OCI-M2 (cell line): ENCODE data around the gene EXOSC7.

Source experiments
- DNase-seq: peaks from one replicate; lab custom pipeline; 2025; ENCODE audit not compliant: unreplicated experiment; lab: John Stamatoyannopoulos, UW

Gene EXOSC7

DNA sequence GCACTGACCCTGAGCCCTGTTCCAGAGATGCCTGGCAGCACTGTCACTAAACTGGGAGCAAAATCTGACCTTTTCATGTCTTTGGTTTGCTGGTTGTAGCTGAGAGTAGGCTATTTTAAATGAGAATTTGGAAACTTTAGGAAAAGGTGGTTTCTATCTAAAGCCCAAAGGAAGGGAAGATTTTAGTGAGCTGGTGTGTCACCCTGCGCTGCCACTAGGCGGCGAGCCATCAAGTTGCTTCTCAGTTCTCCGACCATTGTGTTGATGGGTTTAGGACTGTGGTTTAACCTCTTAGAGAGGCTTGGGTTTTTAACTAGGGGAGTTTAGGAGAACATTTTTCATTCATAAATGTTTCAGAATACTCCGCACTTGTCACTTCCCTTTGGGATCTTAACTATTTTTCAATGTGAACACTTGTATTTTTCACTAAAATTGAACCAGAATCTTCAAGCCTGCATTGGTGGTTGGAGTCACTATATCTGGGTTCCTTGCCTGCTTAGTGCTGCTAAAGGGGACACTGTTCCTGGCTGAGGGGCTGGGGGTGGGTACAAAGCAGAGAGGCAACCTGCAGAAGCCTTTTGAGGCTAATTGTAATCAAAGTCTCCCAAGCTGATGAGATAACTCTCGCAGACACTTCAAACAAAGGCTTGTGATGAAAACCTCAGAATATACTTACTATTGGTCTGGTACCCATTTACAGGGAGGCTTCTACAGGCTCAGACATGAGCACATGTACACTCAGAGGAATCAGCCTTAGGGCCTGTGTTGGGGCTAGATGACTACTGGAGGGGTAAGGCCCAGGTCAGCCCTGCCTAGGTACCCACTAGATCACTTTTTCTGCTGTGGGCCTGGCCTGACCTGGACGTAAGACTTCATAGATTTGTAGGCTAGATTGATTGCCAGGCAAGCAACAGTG, 16.8 kb downstream of the EXOSC7 start:
- DNase-seq: no peak

DNA sequence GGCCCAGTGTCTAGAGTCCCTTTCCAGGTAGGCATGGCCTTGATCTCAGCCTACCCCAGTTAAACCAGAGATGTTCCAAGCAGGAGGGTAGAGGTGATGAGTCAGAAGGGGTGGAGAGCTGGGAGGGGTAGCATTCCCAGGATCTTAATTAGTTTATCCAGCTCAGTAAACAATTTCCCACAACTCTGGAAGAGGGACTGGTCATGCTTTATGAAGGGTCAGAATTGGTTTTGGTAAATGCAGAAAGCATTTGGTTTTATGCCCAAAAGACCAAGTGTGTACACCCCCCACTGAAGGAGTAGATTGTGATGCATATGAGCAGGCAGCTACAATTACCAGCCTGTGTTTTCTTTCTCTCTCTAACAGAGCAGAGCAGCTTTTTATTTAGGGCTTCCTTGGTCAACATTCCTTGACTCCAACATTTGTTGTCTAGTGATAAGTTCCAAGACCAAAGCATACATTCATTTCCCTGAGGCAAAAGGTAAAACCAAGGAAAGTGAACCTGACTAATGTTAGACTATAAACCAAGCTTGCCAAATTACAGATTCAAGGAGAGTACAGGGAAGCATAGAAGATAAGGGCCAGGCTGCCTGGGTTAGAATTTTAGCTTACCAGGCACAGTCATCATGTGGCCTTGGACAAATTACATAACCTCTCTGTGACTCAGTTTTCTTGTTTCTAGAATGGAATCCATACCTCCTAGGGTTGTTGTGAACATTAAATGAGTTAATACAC, 17.6 kb downstream of the EXOSC7 start:
- no peak for DNase-seq

DNA sequence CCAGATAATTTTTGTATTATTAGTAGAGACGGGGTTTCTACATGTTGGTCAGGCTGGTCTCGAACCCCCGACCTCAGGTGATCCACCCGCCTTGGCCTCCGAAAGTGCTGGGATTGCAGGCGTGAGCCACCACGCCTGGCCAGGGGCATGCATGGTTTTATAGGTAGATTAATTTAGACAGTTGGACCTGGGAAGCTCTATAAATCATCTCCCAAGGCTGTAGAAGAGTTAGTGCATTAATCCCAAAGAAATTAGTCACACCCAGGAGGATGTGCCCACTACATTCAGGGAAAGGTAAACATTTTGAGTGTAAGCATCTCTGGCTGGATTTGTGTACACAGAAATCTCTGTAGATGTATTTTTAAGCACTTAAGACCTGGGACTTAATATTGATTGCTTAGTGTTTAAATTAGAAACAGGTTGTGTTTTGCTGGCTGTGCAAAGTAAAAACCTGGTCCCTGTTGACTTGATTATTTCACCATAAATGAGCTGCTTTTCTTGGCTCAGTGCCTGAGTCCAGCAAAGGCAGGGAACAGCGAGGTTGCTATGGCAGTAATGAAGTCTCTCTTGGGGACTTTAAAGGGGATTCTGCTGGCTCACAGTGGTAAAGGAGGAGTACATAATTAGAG, 19.2 kb downstream of the EXOSC7 start:
- DNase-seq: no peak

DNA sequence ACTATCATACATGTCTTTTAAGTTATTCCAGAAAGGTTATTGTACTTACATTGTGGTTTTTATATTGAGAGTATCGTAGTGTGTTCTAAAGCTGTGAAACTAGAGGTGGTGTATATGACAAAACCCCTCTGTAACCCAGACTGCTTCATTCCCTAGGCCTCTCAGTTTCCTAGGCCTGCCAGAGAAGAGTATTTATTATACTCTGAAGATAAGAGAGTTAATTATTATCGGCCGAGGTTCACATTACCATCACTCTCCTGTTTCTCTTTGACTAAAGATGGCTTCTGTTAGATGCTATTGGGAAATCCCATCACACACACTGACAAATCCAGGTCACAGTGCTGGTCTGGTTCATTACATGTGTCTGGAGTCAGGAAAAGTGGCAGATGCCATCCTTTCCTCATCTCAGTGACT, 20.5 kb downstream of the EXOSC7 start:
- DNase-seq: no peak

DNA sequence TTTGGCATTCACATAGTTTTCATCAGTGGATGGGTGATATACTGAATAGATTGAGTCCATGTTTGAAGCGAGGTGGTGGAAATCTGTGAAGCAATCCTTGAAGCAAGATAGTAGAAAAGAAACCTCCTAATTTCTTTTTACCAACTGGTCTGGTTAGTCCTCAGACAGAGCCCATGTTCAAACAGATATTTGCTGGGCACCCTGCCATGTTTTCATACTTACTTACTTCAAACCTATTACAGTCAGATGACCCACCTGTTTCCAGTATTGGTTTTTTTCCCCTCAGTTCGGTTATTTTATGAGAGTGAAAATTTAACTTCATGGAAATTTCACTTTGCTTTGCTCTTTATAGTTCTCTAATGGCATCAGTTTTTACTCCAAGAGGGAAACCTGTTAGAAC, 23.7 kb downstream of the EXOSC7 start:
- no peak for DNase-seq

DNA sequence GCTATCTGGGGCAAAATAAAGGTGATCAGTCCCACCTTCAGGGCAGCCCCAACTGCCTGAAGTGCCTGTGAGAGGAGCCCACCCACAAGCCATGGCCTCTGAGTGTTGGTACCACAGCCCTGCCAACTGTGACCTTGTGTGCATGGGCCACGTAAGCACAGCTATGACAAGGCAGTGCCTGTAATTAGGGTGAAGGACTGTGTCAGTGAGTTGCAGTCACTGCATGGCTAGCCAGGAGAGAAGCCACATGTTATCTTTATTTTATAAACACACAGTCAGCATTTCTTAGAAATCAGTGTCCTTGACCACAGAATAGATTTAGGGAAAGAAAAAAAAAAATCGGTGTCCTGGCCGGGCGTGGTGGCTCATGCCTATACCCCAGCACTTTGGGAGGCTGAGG, 24.8 kb downstream of the EXOSC7 start:
- no peak for DNase-seq

DNA sequence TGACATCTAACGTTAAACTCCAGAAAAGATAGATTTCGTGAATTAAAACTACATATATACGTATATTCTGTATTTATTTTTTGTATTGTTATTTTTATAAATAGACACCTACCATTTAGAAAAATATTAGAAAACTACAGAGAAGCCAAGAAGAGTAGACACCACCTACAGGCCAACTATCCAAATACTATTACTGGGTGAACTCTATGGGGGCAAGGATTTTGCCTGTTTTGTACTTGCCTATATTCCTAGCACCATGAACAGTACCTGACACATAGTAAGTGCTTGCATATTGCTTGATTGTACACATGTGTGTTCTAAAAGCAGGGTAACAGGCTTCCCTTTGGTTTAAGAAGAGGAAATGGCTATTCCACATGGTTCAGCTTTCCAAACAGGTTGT, 25.7 kb downstream of the EXOSC7 start:
- no peak for DNase-seq

DNA sequence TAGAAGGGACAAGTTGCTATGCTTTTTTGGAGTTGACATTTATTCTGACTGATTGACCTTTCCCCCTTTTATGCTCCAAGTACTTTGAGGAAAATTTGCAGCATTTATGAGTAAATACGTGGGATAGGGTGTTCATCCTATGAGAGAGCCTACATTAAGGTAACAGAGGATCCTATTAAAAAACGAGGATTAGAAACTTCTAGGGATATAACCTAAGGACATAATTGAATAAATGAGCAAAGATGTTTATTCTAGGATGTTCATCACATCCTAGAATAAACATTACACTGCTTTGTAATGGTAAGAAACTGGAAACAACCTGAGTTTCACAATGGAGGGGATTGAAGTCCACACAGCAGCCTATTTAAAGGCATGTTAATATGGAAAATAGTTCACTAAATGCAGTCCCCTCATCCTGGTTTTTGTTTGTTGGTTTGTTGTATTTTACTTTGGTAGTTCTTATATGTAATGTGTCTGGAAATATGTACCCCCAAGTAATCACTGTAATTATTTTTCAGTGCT, 26.2 kb downstream of the EXOSC7 start:
- no peak for DNase-seq

DNA sequence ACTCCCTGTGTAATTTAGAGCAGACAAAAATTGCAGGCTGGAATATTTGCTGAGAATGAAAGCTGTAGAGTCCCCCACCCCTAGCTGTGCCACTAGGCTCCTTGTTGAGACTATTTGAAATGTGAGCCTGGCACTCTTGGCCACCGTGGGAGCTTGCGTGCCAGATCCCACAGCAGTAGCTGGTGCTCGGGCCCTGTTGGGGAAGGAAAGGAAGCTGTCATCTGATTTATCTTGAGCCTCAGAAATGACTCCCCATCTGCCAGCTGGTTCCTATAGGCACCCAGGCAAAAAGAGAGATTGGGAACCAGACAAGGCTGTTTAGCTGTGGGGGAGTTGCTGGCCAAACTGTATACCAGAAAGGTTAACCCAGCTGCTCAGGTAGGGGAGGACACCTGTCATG, 26.7 kb downstream of the EXOSC7 start:
- no peak for DNase-seq

DNA sequence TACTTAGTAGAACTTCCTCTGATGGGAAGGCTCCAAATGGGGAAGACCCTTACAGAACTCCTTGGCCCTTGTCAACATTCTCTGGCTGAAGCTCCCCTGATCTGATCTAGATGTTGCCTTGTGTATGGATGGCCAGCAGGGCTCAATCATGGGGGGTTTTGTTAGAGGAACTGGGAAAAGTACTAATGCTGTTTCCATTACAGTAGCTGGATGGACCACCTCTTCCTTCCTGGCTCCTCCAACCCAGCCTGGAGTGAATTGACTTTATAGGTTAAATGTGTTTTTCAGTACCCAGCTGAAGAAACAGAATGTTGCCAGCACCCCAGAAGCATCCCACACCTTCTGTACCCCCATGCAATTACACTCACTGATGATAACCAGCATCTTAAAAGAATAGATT, 27.4 kb downstream of the EXOSC7 start:
- no peak for DNase-seq

DNA sequence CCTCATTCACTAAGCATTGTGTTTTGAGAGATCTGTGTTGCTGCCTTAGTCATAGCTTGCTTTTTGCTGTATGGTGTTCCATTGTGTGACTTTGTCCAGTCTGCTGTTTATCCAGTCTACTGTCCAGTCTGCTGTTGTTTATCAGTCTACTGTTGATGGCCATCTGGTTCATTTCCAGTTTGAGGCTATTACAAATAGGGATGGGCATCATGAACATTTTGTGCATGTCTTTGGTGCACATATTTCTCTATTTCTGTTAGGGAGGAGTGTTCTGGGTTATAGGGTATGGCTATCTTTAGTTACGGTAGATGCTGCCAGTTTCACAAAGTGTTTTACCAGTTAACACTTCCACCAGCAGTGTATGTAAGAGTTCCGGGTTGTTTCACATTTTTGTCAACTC, 27.8 kb downstream of the EXOSC7 start:
- DNase-seq: no peak

DNA sequence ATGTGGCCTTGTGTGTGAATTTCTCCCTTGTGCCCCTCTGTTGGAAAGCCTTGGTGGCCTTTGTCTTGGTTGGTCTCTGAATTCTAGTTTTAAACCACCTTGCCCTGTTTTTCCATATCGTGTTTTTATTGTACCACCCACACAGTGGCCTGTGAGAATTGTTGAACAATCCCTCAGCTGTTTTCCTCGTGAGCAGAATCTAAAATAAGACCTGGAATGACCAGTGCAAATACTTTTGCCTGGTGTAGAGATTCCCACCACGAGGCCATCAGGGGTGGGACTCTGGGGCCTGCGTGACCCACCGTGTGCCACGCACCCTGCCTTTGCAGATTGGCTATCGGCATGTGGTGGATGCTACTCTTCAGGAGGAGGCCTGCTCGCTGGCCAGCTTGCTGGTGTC, 31.0 kb downstream of the EXOSC7 start:
- DNase-seq: no peak

DNA sequence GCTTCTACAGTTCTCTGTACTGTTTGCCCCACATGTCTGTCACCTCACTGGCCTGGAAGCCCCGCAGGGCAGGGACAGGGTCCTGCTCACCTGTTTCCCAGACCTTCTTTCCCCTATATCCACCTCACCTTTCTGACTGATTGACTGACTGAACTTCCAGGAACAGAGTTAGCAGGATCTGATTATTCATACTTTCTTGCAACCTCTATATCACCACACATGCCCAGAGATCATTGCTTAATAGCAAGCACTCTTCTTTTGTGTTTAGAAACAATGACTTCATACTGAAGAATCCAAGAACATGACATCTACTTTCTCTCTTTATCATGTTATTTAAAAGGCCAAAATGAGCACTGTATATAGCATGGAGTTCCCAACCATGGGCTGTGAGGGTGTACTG, 32.1 kb downstream of the EXOSC7 start:
- DNase-seq: no peak

DNA sequence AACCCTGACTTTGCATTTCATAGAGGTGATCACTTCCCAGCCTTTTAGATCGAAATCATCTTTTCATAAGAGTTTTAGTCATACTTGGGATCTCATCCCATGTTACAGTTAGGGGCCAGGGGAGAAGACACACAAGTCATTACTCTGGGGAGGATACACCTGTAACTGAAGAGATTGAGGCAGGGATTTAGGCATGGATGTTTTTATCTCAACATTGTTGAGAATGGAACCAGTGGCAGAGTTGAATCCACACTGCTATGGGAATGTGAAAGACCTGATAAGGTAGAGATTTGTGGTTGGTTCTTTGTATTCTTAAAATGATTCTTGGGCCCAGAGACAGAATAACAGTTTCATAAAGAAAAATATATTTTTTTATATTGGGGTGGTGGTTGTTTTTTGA, 33.8 kb downstream of the EXOSC7 start:
- no peak for DNase-seq

DNA sequence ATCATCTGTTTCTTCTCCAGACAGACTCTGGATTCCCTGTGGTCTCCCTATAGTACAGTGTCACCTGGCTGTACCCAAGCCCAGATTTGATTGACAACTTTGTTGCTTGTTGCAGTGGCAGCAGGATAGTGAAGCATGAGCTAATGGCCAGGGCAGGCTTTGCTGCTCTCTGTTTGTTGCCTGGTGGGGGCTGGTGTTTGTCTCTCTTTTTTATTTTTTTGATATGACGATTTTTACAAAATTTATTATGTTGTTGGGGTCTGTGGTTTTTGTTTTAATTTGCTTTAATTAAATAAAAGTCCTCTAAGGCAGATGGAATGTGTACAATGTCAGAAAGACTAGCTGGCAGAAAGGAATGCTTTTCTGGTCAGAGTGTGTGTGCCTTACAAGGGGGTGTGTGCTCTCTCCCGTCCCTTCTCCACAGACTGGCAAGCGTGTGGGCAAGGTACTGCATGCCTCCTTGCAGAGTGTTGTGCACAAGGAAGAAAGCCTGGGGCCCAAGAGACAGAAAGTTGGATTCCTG, 34.8 kb downstream of the EXOSC7 start:
- DNase-seq: no peak

DNA sequence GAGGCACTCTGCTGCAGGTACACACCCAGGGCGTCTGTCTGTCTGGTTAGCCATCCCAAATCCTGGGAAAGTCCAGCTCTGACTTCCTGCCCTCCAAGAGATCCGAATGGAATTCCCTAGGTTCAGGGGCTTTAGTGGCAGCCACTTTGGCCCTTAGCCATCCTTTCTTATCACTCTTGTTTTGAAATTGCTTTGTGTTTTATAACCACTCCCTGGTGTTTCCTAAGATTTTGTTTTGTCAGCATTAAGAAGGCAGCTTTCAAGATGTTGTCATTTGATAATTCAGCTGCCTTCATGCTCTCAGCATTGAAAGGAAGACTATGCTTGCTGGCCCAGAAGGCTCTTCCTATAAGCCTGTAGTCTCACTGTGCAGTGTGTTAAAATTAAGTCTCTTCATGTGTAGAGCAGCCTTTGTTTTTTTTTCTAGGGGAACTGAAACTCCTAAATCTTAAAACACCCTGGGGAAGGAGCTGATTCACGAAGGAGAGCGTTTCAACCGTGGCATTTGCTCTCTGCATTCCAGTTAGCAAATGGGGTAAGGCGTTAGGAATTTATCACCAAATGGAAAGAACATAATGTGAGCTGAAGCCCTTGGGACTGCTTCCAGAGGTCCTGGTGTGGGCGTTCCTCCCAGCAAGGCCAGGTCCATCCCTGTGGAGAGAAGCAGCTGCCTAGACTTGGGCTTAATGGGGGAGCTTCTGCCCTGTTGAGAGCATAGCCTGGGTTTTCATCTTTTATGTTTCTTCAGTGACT, 35.9 kb downstream of the EXOSC7 start:
- no peak for DNase-seq

DNA sequence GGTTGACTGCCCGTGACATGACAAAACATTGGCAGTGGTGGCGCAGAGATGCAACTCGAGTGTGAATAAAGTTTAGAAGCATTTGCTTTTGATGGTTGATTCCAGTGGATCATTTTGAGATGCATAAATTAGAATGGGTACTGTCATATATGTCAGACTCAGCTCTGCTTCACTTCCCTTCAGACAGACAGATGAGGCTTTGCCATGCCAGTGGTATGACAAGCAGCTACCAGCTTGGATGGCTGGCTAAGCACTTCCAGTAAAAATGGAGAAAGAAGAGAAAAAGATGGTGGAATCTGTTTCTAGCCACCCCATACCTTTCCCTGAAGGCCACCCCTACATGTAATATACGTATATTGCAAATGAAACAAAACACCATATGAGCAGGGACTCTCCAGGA, 36.5 kb downstream of the EXOSC7 start:
- no peak for DNase-seq

DNA sequence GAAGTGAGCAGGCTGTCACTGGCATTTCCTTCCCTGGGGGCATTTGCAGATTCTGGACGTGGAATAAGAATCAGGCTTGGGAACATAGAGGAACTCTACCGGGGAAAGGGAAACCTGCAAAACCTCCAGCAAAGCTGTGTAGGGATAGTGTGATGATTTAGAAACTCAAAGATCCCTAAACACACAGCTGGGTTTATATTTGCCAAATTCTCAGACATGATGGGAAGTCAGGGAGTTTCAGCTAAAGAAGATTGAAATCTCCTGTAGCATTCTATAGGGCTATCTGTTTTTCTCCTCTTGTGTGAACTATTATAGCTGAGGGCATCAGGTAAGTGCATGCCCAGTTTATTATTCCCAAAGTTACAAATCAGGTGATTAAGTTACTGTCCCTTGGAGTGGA, 40.9 kb downstream of the EXOSC7 start:
- DNase-seq: no peak

DNA sequence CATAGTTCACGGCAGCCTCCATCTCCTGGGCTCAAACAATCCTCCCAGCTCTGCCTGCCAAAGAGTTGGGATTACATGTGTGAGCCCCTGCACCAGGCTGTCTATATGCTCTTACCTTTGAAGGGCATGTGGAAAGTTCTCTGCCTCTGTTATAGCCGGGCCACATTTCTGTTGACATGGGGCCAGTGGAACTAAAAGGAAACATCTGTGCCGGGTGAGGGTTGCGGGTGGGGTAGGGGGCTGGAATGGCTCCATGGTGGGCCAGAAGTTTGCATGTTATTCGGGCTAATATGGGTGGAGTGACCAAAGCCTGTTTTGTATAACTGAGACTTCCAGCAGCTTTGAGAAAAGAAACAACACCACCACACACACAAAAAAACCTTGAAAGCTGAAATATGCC, 41.8 kb downstream of the EXOSC7 start:
- DNase-seq: no peak

DNA sequence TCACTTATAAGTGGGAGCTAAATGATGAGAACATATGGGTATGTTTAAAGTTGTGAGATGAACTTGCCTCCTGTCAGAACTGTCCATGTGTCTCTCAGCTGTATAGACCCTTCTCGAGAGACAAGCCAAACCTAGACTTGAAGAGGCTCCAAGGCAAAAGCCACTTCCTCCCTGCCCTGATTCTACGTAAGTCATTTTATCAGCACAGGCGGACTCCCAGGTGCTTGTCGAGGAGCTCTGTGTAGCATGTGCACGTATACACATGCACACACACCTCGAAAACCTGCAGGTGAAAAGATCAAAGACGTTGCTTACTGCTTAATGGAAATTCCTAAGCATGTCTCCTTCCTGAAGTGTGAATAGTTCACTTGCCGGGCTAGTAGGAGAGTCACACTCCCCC, 44.5 kb downstream of the EXOSC7 start:
- DNase-seq: no peak
